Stimulated activated CD4-positive, alpha-beta T cell treated with anti-CD3 and anti-CD28 coated beads, Interleukin-12 subunit alpha, Interleukin-12 subunit beta, amount 100 ng/mL, for 4 hours (primary cell): ENCODE results near the gene PTH.
A peak's percentile ranks its signal among the peaks of the same experiment; 100 is the strongest.

Experiments used
- DNase-seq: peaks from one replicate; pipeline ENCODE4 v3.0.0-alpha.2; 2020

The PTH gene

DNA sequence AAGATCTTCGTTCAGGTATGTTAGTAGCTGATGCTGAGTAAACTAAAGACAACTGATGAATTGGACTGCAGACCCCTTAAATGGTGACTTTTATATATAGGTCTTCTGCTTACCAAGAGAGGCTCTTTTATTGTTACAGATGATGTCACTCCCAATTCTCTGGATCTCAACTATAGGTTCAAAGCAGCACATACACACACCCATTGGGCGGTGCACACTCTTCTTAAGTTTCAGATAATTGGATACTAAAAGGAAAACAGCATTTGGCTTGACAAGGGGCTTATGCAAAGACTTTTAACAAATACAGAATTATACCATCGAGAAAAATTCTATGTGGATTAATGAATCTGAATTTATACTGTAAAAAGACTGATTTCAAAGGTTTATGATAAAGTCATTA, at the start of gene PTH:
PTH (minus strand) TSS at position 69 of the 400 bp plus-strand sequence. CDS start 3,142 bp downstream, outside the sequence.
- DNase-seq, result no peak

DNA sequence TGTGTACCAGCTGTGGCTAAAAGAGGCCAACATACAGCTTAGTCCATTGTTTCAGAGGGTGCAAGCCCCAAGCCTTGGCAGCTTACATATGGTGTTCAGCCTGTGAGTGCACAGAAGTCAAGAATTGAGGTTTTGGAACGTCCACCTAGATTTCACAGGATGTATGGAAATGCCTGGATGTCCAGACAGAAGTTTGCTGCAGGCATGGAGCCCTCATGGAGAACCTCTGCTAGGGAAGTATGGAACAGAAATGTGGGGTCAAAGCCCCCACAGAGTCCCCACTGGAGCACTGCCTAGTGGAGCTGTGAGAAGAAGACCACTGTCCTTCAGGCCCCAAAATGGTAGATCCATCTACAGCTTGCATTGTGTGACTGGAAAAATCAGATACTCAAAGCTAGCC, 42.2 kb upstream of the PTH start:
- no peak for DNase-seq

- no peak for DNase-seq
Measured at GRCh38 chr11:13535819-13536218, 40.0 kb upstream of the PTH start.

GRCh38 chr11:13534358-13534757, 38.6 kb upstream of the PTH start:
- no peak for DNase-seq

DNA sequence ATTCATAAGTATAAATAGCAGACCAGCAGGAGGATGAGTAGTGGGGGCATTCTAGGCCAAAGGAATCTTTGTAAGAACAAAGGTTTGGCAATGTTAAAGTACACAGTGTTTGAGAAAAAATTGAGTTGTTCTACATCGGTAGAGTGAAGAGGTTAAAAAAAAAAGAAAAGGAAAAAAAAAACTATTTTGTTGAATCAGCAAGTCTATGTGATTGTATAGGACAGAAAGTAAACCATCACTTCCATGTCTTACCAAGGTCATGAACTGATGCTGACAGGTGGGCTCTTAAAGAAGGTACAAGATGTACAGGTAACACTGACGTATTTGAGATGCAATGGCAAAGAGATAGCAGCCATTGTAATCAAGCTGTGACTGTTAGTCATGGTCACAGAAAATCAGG, 29.5 kb upstream of the PTH start:
- no peak for DNase-seq

- no peak for DNase-seq
Measured at GRCh38 chr11:13503393-13503792, 7.6 kb upstream of the PTH start.

GRCh38 chr11:13502492-13502891, 6.7 kb upstream of the PTH start:
- DNase-seq, result no peak

DNA sequence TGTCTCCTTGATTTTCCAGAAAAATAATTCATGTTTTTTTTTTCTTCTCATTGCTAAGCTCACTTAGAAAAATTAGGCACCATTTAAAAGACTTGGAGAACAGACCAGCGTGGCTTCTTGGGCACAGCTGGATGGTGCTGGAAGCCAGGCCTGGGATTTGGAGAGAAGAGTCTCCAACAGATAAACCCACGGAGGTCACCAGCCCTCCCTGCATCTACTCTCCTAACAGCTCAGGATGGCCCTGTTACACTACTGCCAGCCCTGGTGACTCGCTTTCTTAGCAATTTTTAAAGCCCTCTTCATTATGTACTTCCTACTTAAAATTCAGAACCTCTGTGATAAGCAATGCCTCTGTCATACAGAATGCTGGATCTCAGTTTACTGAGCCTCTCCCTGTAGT, 1.7 kb downstream of the PTH start:
- no peak for DNase-seq

DNA sequence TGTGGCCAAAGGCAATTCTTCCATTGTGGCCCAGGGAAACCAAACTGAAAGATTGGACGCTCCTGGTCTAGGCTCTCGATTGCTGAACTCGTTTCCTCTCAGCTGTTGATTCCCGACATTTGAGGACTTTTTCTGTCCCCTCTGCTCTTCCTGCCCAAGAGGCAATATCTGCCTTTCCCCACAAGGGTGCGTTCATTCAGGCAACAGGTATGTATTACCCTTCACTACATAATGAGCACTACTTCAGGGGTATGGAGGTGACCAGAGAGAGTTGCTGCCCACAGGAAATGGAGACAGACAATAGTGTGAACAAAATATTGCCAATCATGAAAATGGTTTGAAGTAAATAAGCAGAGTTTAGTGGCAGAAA, 8.2 kb downstream of the PTH start:
- DNase-seq, result no peak

DNA sequence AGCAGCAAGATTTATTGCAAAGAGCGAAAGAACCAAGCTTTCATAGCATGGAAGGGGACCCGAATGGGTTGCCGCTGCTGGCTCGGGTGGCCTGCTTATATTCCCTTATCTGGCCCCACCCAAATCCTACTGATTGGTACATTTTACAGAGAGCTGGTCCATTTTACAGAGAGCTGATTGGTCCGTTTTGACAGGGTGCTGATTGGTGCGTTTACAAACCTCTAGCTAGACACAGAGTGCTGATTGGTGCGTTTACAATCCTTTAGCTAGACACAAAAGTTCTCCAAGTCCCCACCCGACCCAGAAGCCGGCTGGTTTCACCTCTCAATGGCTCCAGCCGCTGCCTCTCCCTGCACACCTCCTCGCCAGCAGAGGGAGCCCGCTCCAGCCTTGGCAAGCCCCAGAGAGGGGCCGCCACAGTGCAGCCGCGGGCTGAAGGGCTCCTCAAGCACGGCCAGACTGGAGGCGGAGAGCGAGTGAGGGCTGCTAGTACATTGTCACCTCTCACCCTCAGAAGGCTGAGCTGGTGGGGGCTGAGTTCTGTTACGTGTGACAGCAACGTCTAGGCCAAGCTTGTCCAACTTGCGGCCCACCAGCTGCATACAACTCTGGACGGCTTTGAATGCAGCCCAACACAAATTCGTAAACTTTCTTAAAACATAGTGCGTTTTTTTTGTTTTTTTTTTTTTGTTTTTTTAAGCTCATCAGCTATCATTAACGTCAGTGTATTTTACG, 8.7 kb downstream of the PTH start:
- peak; percentile 65 for DNase-seq

GRCh38 chr11:13480198-13480597, 15.6 kb downstream of the PTH start:
- no peak for DNase-seq

- DNase-seq, result no peak
Measured at GRCh38 chr11:13479688-13480087, 16.1 kb downstream of the PTH start.

DNA sequence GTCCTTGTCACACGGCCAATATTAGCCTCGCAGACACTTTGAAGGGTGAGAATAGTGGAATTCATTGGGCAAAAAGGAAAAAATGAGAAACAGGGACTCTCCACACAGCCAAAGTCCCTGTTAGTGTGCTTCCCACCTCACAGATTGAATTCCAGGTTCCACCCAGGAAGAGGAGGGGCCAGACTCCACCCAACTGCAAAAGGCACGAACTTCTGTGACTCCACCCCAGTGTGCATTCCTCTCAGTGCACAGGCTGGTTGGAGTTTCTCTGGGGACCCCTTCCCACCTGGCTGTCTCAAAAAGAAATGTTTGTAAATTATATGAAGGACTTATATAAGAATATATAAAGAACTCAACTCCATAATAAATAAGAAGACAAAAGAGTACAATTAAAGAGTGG, 20.7 kb downstream of the PTH start:
- DNase-seq, result no peak

DNA sequence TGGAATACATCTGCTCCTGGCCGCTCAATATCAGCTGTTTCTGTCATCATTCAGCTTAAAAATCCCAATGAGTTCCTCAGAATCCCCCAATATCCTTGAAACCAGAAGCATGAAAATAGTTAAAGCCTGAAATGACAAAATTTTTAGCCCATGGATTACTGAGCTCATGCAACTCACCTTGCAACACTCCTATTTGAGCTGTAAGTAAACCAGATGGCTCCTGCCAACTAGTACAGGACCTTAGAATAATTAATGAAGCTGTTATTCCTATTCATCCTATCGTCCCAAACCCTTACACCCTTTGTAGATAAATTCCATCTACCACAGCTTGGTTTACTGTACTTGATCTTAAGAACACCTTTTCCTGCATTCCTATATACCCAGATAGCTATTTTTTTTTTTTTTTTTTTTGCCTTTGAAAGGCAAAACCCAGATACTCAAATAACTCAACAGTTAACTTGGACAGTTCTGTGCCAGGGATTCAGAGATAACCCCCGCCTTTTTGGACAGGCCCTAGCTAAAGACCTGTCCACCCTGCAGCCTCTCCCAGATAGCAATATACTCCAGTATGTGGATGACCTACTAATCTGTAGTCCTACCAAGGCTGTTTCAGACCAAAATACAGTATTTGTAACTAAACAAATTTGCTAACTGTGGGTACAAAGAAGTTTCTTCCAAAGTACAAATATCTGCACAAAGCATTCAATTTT, 22.6 kb downstream of the PTH start:
- no peak for DNase-seq

- DNase-seq, result no peak
Measured at GRCh38 chr11:13468750-13469149, 27.0 kb downstream of the PTH start.

- no peak for DNase-seq
Measured at GRCh38 chr11:13465909-13466371, 29.9 kb downstream of the PTH start.

DNA sequence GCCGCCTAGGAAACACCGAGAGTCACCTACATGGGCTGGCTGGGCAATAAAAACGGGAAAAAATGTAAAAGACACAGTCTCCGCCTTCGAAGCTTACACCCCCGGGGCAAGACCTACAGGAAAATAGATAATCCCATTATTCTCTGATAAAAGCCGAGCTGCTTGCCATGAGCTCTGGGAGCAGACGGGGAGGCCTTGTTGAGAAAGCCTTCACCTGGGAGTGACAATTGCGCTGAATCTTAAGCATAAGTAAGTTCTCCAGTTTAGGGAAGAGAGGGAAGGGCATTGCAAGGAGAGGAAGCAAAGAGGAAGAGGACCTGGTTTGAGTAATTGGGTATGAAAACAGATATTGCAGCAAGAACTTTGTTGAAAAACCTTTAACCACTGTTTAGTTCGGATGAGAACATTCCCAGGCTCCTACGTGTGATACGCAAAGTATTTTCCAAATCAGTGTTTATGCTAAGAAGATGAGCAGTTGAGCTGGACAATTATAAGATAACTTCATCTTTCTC, 32.0 kb downstream of the PTH start:
- no peak for DNase-seq

DNA sequence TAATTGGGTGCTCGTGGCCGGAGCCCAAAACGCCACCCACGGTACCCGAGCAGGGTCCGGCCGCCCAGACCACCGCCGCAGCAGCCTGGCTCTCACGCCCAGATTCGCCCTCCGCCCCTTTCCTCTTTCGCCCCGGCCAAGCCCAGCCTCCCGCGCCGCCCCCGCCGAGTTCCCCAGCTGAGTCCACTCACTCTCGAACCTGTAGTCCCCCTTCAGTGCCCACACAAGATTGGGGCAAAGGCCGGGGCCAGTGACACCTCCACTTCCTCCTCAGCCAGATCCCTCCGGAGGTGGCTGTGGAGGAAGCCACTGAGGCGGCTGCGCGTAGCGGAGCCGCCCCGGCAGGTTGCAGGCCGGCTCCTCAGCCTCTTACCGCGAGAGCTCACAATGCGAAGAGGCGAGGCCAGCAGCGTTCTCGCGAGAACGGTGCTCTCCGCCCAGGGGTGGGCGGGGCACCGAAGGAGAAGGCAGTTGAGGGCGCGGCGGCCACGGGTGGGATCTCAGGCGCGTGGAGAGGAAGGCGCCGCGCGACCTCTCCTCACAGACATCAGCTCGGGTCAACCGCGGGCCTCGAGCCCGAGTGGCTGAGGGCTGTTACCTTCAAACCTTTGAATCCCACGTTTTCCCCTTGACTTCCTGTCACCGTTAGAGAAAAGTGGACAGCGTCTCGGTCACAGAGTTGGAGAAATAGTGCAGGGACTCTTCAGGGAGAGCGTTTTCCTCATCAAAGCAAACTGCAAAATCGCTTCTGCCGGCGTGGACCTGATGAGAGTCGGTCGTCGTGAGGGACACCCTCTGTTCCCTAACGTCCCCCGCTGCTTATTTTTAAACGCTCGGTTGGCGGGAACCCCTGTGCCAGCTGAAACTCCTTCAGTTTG, 32.7 kb downstream of the PTH start, which contains the start of gene BTBD10:
BTBD10 (minus strand) TSS at position 322 of the 878 bp plus-strand sequence. CDS start 18,098 bp downstream, outside the sequence.
- peak; percentile 88 for DNase-seq

DNA sequence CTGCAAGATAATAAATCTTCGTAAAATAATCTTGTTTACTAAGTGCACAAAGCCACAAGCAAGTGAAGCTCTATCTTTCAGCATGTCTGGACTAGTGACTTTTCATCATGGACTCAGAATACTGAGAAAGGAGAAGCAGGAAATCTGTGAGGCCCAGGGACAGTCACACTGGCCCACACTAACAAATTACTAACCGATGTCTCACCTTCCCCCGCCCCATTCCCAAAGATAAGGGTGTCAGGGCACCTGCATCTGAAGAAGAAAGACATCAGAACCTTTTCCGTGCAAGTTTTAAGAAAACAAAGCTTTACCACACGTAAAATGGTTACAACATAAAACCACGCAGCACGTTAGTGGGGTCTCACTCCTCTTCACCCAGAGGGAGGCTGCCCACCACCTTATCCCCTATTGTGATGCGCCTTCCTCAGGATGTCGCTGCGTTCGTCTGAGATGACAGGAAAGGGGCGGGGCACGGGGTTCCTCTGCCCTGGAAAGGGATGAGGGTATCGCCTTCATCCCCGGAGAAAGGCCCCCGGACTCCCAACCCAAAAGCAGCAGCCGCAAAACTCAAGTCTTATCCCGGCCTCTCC, 33.4 kb downstream of the PTH start:
- DNase-seq, result peak; percentile 50

DNA sequence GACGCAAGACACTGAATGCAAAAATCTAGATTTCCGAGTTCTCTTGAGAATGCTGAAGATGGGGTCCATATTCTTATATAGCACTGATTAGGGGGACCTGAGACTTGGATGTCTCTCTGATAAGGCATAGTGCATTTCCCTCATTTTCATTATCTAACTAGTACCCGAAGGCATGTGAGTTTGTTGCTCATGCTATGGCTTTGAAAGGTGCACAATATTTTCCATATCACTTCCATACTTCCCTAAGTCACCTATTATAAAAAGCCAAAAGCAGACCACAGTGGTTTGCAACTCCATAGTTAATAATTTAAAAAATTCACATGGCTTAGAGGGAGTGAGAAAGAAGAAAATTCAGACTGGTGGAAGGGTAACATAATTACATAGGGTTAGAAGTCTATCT, 34.5 kb downstream of the PTH start:
- no peak for DNase-seq

DNA sequence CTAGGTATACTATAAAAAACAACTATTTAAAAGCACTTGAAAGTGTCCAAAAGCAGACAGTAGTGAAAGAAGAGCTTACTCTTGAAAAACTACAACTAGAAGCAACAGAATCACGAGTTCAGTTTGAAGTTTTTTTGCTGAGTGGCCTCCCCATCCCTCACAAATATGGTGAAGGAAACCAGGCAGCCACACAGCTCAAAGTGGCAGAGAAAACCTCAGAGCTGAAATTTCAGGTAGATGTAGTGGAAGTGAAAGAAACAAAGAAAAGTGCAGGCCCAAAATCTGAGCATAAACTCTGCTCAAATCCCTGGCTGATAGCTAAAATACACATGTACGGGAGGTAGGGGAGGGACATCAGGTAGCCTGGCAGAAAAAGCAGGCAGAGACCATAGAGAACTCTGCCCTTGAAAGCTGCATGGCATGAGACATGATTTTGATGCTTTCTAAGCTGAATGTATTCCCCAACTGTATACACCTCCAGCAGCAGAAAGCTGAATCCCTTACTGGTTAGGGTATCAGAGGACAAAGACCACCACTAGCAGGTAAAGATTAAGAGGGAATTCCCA, 44.9 kb downstream of the PTH start:
- no peak for DNase-seq

DNA sequence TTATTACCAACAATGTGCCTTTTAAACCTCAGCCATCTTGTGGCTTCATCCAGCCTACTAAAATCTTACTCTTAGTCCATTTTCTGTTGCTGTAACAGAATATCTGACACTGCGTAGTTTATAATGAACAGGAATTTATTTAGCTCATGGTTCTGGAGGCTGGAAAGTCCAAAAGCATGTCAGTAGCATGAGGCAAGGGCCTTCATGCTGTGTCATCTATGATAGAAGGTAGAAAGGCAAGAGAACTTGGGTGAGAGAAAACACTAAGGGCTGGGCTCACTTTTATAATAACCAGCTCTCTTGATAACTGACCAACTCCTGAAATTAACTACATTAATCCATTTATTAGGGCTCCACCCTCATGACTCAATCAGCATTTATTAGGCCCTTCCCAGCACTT, 46.3 kb downstream of the PTH start:
- DNase-seq, result no peak
